Common myeloid progenitor, CD34-positive (primary cell): ENCODE data around the gene BARX2.

Experiments used
- CTCF ChIA-PET: fragments of 350-600 bp; sonication (Branson Sonifier 250); formaldehyde crosslinking; loops from one replicate; lab custom pipeline; 2021; ENCODE audit warnings: antibody characterized with exemption; lab: Charles Lee
- POLR2A ChIA-PET: fragments of 350-600 bp; sonication (Branson Sonifier 250); formaldehyde crosslinking; loops from one replicate; lab custom pipeline; 2021; ENCODE audit warnings: antibody characterized with exemption; lab: Charles Lee
- DNase-seq, 3 donors: peaks; one replicate each; pipeline versions ENCODE4 v3.0.0 to v3.0.0-alpha.2; 2013
- H3K27ac ChIP-seq, 2 experiments: 1 replicate in 1 of 2; 2 replicates in 1 of 2; pipeline ENCODE4 v1.7.0; 2013; ENCODE audit warnings: inconsistent platforms in 2 of 2, low read length in 2 of 2, mild to moderate bottlenecking in 2 of 2, low read depth in 1 of 2, moderate library complexity in 1 of 2; ENCODE audit not compliant: severe bottlenecking in 2 of 2, insufficient read depth in 1 of 2, poor library complexity in 1 of 2
- H3K27me3 ChIP-seq, 5 experiments: replicated peaks in 2 of 5; 1 replicate in 3 of 5; 2 replicates in 2 of 5; pipeline versions ENCODE4 v1.6.1 to v1.7.0; 2013; ENCODE audit warnings: low read length in 4 of 5, mild to moderate bottlenecking in 2 of 5, moderate library complexity in 2 of 5, inconsistent platforms in 1 of 5; ENCODE audit not compliant: insufficient read depth in 5 of 5, control insufficient read depth in 4 of 5
- H3K36me3 ChIP-seq, 4 experiments: 1 replicate in 2 of 4; 2 replicates in 2 of 4; pipeline versions ENCODE4 v1.6.1 to v1.7.0; 2013; ENCODE audit warnings: low read length in 3 of 4, control low read depth in 1 of 4, mild to moderate bottlenecking in 1 of 4; ENCODE audit not compliant: control insufficient read depth in 4 of 4, insufficient read depth in 4 of 4
- H3K4me1 ChIP-seq, 4 experiments: 1 replicate in 3 of 4; 2 replicates in 1 of 4; pipeline versions ENCODE4 v1.6.1 to v1.7.1; 2013; ENCODE audit warnings: low read length in 3 of 4, mild to moderate bottlenecking in 3 of 4, control low read depth in 1 of 4, inconsistent platforms in 1 of 4, moderate library complexity in 1 of 4; ENCODE audit not compliant: control insufficient read depth in 4 of 4, insufficient read depth in 4 of 4; ENCODE audit errors: control extremely low read depth in 1 of 4
- H3K4me3 ChIP-seq, 7 experiments: 1 replicate in 4 of 7; 2 replicates in 3 of 7; pipeline versions ENCODE4 v1.5.1 to v1.7.0; 2013; ENCODE audit warnings: mild to moderate bottlenecking in 7 of 7, low read length in 6 of 7, moderate library complexity in 6 of 7, inconsistent platforms in 2 of 7, low read depth in 2 of 7, control low read depth in 1 of 7; ENCODE audit not compliant: insufficient read depth in 4 of 7, control insufficient read depth in 1 of 7; ENCODE audit errors: extremely low read depth in 1 of 7
- H3K9me3 ChIP-seq, 5 experiments: 1 replicate in 4 of 5; 2 replicates in 1 of 5; pipeline versions ENCODE4 v1.6.1 to v1.7.1; 2013; ENCODE audit warnings: low read length in 4 of 5, mild to moderate bottlenecking in 2 of 5, inconsistent platforms in 1 of 5, low read depth in 1 of 5, moderate library complexity in 1 of 5; ENCODE audit not compliant: control insufficient read depth in 4 of 5, insufficient read depth in 2 of 5; ENCODE audit errors: control extremely low read depth in 1 of 5
- WGBS: methylation state at CpG from one replicate; pipeline ENCODE4 v1.1.5; 2013; ENCODE audit not compliant: insufficient coverage; 5-methylcytosine and 5-hydroxymethylcytosine counted together

Gene BARX2

GRCh38 chr11:129445226-129445625, 69.6 kb downstream of the BARX2 start:
- Histone ChIP-seq H3K27ac (no peak overlapping the region), H3K4me1 (peaks cover 4 to 15% (median 9%) of the 10 kb centered on the region in 4 experiments), H3K36me3 (no peaks in the 10 kb centered on the region), H3K4me3 (no peak overlapping the region), H3K27me3 (peaks cover 0 to 5% (median 0%) of the 10 kb centered on the region in 5 experiments), H3K9me3 (peaks cover 2 to 11% (median 3%) of the 10 kb centered on the region in 5 experiments)
- POLR2A ChIA-PET = no interaction called here
- DNase-seq = no peak
- CTCF ChIA-PET = no interaction called here
- WGBS = 96% methylated on average over 9 of the region's 9 CpGs

DNA sequence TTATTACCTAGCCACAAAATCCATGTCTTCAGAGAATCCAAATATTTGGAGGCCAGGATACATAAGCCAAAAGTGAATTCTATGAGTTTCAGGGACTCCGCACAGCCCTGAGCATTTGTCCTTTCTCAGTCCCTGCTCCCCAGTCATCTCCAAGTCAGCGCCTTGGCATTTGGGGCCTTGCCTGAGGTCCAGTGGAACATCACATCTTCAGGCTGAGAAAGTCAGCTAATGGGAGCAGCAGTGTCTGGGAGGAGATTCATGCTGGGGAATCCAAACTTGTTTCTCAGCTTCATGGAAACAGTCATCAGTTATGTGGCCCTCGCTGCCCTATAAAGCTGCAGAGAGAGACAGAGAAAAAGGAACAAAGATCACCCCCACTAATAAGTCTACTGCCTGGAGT, 70.9 kb downstream of the BARX2 start:
- POLR2A ChIA-PET = no interaction called here
- 91% methylated on average over 1 of the region's 3 CpGs for WGBS
- Histone ChIP-seq H3K27ac (no peak overlapping the region), H3K36me3 (no peaks in the 10 kb centered on the region), H3K27me3 (peaks cover 0 to 8% (median 0%) of the 10 kb centered on the region in 5 experiments), H3K4me3 (no peak overlapping the region), H3K9me3 (peaks cover 2 to 11% (median 3%) of the 10 kb centered on the region in 5 experiments), H3K4me1 (peaks cover 4 to 15% (median 9%) of the 10 kb centered on the region in 4 experiments)
- CTCF ChIA-PET = no interaction called here
- no peak for DNase-seq

GRCh38 chr11:129447654-129448239, 72.1 kb downstream of the BARX2 start:
- POLR2A ChIA-PET = no interaction called here
- Histone ChIP-seq H3K36me3 (no peaks in the 10 kb centered on the region), H3K4me3 (no peak overlapping the region), H3K27ac (no peak overlapping the region), H3K9me3 (peaks cover 2 to 11% (median 3%) of the 10 kb centered on the region in 5 experiments), H3K4me1 (peaks cover 3 to 13% (median 7%) of the 10 kb centered on the region in 4 experiments), H3K27me3 (peaks cover 0 to 8% (median 0%) of the 10 kb centered on the region in 5 experiments)
- DNase-seq = no peak
- CTCF ChIA-PET = interaction anchor here (0.6 kb wide), 1 partner anchor 474 kb away, joined by 3 read pairs; no protein-coding TSS in a partner anchor
- 97% methylated on average over 4 of the region's 7 CpGs for WGBS

DNA sequence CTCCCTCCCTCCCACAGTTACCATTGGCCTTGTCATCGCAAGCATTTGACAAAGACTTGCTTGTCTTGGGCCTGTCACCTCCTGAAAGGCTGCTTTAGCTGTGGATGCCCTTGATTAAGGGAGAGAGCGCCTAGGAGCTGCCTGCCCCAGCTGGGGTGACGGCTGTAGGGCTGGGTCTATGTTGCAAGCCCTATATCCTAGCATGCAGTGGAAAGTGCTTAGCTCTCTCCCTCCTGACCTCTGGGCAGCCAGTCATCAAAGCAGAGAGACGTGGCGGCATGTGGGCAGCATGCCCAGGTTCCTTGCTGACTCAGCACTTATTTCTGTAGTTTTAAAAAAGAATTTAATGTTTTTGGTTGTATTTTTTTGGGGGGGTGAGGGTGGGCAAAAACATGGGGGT, 75.9 kb downstream of the BARX2 start:
- 94% methylated on average over 3 of the region's 5 CpGs for WGBS
- POLR2A ChIA-PET = no interaction called here
- DNase-seq = peak in 2 of 3 donors; percentile 53 to 57
- peaks cover 0 to 2% (median 0%) of the 10 kb centered on the region in 4 experiments for H3K4me1 ChIP-seq
- no peaks in the 10 kb centered on the region for H3K36me3 ChIP-seq
- no peak overlapping the region for H3K27ac ChIP-seq
- H3K27me3 ChIP-seq = peaks cover 0 to 8% (median 0%) of the 10 kb centered on the region in 5 experiments
- no peak overlapping the region for H3K4me3 ChIP-seq
- CTCF ChIA-PET = no interaction called here
- H3K9me3 ChIP-seq = peaks cover 2 to 11% (median 3%) of the 10 kb centered on the region in 5 experiments

DNA sequence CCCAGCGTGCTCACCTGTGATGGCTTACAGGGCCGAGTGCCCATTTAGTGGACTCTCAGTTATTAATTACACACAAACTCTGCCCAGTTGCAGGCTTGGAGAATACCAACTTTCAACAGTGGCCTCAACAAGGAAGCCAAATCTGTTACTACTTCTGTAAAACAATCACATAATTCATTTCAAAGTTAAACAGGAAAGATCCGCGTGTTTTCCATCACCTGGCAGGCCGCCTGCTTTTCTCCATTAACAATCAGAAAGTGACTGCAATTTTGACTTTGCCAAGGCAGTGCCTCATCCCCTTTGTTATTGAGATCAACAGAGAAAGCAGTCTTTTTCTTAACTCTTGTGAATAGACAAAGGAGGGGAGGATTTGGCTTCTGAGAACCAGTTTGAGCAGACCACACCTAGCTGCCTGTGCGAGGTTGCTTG, 77.7 kb downstream of the BARX2 start:
- CTCF ChIA-PET = no interaction called here
- peaks cover 2 to 9% (median 3%) of the 10 kb centered on the region in 5 experiments for H3K9me3 ChIP-seq
- peaks cover 0 to 3% (median 0%) of the 10 kb centered on the region in 5 experiments for H3K27me3 ChIP-seq
- 68% methylated on average over 6 of the region's 6 CpGs for WGBS
- no peak for DNase-seq
- POLR2A ChIA-PET = no interaction called here
- H3K27ac ChIP-seq = no peak overlapping the region
- no peaks in the 10 kb centered on the region for H3K36me3 ChIP-seq
- no peak overlapping the region for H3K4me3 ChIP-seq
- no peaks in the 10 kb centered on the region for H3K4me1 ChIP-seq

GRCh38 chr11:129455101-129455500, 79.5 kb downstream of the BARX2 start:
- CTCF ChIA-PET = interaction anchor here (1.0 kb wide), 1 partner anchor 9 kb away, joined by 3 read pairs; no protein-coding TSS in a partner anchor

More at GRCh38 chr11:129455101-129455500, 79.5 kb downstream of the BARX2 start:
- Histone ChIP-seq H3K9me3 (no peaks in the 10 kb centered on the region), H3K36me3 (no peaks in the 10 kb centered on the region), H3K4me3 (no peak overlapping the region), H3K27me3 (peaks cover 0 to 3% (median 0%) of the 10 kb centered on the region in 5 experiments), H3K4me1 (peaks cover 0 to 15% (median 9%) of the 10 kb centered on the region in 4 experiments), H3K27ac (no peak overlapping the region)
- DNase-seq = no peak
- no CpG with 5 or more reads among the region's 4 CpGs for WGBS
- POLR2A ChIA-PET = no interaction called here
